ENCODE results near the gene NCKAP5.
A peak's percentile ranks its signal among the peaks of the same experiment; 100 is the strongest.

The NCKAP5 gene

GRCh38 chr2:133574186-133574585 is 5.9 kb upstream of the NCKAP5 start:
- DNase-seq (ENCODE audit: low spot score), result no peak

DNA sequence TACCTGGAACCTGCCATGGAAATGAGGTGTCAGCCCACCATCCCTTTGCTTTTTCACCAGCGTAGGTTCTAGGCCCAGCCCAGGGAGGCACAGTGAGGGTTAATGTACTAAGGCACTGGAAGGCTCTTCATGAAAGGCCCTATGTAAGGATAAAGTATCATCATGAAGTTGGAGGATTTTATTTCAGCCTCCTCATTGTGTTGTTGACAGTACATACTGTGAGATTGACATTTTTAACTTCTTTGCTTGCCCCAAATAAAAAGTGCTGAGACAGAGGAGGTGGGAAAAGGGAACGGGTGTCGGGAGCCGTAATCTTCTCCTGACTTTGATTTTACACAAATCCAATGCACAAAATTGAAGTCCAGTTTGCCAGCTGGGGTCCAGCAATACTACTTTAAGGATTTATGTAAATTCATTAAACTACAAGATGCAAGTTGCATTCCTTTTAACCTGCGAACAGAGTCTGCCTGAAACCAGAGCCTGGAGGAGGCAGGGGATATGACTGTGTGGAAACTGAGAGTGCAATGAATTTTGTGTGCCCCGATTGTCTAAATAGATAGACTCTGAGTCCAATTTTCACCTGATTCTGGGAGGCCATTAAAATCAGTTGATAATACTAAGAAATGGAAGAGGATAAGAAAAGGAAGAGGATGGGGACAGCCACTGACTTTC is 5.4 kb upstream of the NCKAP5 start:
- DNase-seq (ENCODE audit: low spot score), result no peak

DNA sequence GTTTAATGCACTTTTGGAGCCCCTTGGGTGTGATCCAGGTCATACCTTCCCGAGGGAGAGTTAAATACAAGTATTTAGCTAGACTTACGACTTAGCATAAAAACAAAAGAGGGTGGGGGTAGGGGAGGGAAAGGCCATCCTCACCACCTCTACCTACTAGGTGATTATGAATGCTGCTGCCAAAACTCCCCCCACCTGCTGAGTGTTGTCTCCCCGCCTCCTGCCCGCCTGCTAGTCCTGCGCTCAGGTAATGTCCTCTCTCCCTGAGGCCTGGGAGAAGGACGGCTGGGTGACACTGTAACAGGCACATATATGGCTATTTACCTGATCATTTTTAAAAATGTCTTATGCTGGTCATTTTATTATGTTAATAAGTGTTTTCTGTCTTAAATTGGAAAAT is 3.0 kb upstream of the NCKAP5 start:
- no peak for DNase-seq (ENCODE audit: low spot score)

DNA sequence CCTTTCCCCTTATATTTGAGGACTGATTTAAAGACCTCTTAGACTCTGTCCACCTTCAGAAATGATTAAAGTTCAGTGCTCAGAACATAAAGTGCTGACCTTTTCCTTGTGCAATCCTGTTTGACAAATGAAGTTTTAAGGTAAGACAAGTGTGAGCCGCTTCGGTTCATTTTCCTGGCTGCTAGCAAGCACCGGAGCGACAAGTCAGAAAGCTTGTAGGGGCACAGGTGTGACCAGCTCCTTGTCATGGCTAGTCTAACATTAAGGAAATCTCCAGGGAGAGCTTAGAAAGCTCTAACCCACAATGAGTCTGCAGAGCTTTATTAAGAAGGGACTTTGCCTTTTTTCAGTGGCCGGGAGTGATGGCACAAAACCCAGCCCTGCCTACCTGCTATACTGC is 2.3 kb upstream of the NCKAP5 start:
- no peak for DNase-seq (ENCODE audit: low spot score)

DNA sequence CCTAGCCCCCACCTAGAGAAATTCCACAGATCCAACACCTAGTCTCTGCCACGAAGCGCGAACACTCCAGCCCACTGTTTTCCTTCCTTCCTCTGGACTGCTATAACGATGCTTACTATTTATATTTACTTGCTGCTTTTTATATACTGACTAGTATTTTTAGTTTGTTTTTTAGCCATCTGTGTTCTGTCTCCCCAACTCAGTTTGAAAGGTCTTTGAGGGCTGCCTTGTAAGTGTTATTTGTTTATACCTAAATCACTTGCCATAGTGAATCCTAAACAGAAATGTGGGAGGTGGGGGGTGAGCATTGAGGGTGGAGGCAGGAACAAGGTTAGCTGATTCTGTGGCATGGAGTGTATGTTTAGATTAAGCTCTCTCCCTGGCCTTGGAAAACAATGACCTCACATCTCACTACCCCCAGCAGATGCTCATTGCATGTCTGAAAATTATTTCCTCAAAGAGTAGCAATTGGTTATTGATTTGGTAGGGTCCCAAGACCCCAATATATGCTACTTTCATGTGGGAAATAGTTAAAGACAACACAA is 1.1 kb upstream of the NCKAP5 start:
- DNase-seq (ENCODE audit: low spot score), result no peak

GRCh38 chr2:133568598-133568997 is 335 bp upstream of the NCKAP5 start:
- DNase-seq (ENCODE audit: low spot score), result no peak

GRCh38 chr2:133562558-133562957 is 5.7 kb downstream of the NCKAP5 start:
- no peak for DNase-seq (ENCODE audit: low spot score)

DNA sequence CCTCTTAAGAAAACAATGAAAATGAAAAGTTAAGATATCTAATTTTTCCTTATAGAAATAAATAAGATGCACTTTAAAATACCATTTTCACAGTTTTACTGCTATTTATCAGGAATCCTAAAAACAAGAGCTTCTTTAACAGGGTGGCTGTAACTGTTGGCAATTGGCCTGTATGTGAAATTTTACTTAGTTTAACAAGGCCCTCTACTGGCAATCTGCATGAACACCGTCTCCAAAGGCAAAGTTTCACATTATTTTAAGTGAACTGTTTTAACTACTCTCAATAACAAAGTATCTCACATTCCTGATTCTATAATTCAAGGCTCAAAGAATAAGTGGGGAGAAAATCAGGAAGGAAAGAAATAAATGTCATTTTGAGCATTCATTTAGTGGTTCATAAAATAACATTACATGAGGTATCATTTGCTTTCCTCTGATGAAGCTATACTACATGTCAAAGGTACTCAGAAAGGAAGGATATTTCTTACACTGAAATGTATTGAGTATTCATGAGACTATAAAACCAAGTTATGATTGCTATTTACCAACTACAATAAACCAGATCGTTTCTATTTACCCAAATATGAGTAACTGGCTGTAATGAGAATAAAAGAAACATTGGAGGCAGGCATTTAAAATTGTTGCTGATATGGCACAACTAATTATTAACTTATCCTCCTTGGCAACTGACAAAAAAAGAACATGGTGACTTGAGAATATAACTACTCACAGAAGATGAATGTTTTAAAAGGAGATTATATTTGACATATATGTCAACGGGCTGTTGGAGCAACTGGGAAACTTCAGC is 7.0 kb downstream of the NCKAP5 start:
- DNase-seq (ENCODE audit: low spot score), result peak; percentile 52

GRCh38 chr2:133557614-133558013 is 10.6 kb downstream of the NCKAP5 start:
- no peak for DNase-seq (ENCODE audit: low spot score)

DNA sequence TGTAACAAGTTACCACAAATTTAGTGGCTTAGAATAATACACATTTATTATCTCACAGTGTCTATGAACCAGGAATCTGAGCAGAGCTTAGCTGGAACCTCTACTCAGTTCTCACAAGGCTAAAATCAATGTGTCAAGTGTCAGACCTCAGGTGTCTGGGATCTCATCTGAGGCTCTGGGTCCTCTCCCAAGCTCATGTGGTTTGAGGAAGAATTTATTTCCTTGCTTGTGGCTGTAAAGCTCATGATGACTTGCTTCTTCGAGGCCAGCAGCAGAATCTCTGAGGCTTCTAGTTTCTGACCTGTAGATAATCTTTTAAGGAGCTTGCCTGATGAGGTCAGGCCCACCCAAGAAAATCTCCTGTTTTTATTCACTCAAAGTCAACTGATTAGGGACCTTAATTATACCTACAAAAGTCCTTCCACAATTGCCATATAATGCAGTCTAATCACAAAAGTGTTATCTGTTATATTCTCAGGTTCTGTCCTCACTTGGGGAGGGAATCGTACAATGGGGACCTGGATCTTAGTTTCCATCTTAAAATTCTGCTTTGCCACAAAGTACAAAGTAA is 14.3 kb downstream of the NCKAP5 start:
- no peak for DNase-seq (ENCODE audit: low spot score)

DNA sequence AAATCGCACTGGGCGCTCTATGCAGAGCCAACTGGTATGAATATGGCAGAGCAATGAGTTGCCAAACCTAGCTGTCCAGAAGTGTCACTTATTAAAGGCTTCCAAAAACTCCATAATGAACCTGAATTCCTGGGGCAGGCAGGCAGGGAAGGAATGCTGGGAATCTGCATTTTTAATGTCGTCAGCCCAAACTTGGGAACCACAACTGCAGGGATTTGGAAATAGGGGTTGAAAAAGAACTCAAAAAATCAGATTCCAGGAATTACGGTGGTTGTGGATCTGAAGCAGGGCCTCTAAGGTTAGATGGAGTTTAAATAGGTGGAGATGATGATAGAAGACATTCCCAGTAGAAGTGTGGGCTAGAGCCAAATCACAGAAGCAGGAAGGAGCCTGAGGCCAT is 15.0 kb downstream of the NCKAP5 start:
- no peak for DNase-seq (ENCODE audit: low spot score)

- DNase-seq (ENCODE audit: low spot score), result no peak
Measured at GRCh38 chr2:133552821-133553220, 15.4 kb downstream of the NCKAP5 start.

- DNase-seq (ENCODE audit: low spot score), result no peak
Measured at GRCh38 chr2:133541797-133542196, 26.5 kb downstream of the NCKAP5 start.

- DNase-seq (ENCODE audit: low spot score), result no peak
Measured at GRCh38 chr2:133541376-133541775, 26.9 kb downstream of the NCKAP5 start.

DNA sequence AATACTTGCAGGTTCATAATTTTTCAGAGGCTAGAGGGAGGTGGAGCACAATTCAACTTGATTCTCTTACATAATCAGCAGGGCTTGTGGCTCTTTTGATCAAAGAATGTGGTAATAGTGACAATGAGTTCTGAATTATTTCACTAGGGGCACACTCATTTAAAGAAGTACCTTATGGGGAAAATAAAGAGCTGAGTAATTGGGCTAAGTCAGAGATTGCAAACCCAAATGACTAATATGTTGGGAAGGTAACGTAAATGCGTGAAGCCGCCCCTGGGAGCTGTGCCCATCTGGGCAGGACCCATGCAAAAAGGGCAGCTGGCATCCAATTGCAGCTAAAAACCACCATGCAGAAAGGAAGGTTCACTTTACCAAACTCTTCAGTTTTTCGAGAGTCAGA is 35.3 kb downstream of the NCKAP5 start:
- DNase-seq (ENCODE audit: low spot score), result no peak

- DNase-seq (ENCODE audit: low spot score), result no peak
Measured at GRCh38 chr2:133531382-133531781, 36.9 kb downstream of the NCKAP5 start.

DNA sequence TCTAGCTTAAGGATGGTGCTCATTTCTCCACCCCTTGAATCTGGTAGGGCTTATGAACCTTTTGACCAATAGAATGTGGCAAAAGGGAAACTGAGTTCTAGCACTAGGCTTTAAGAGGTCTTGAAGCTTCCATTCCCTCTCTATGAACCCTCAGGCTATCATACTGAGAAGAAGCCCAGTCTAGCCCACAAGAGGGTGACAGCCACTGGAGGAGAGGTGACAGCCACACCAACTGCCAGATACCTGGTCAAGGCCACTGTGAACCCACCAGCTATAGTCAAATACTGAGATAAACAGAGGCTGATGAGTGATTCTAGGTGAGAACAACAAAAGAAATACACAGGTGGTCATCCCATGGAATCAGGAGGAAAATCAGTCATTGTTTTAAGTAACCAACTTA is 37.6 kb downstream of the NCKAP5 start:
- no peak for DNase-seq (ENCODE audit: low spot score)

GRCh38 chr2:133526530-133527300 is 41.5 kb downstream of the NCKAP5 start:
- no peak for DNase-seq (ENCODE audit: low spot score)

- no peak for DNase-seq (ENCODE audit: low spot score)
Measured at GRCh38 chr2:133525613-133526529, 42.4 kb downstream of the NCKAP5 start.

- DNase-seq (ENCODE audit: low spot score), result no peak
Measured at GRCh38 chr2:133525090-133525489, 43.2 kb downstream of the NCKAP5 start.

DNA sequence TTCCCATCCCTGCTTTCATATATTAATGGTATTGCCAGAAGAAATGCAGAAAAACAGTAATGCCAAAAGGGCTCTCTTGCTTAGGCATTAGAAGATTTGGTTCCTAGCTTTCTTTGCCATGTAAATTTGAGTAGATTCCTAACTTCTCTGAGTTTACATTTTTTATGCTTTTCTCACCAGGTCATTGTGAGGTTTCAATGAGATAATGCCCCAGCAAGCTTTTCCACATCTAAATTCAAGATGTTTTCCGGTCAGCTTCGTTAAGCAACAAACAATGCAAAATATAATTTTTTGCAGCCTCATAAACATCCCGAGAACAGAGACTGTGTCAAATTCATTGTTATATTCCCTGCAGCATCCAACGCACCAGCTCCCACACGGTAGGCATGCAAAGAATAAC is 44.9 kb downstream of the NCKAP5 start:
- DNase-seq (ENCODE audit: low spot score), result peak; percentile 13
